HTERT RPE-1 (cell line): ENCODE data around the gene VASN.
"Not testable (repeated sequence)": the region's sequence is repeated elsewhere in the genome, so short reads cannot be mapped to it uniquely, and the experiment has no call there.

Experiments
- in situ Hi-C: fragments of 300-500 bp; cut with MboI; formaldehyde crosslinking; loops from 4 replicates; pipeline ENCODE4 v1.14.3; 2020; ENCODE audit warnings: low sequenced_read_pairs

Gene VASN

GRCh38 chr16:4371357-4372000, at the start of gene VASN:
VASN (plus strand) TSS chr16:4371848; CDS start chr16:4380878, 9,030 bp downstream.
- in situ Hi-C loops = no loop called here

- in situ Hi-C loops = no loop called here
Measured at GRCh38 chr16:4322121-4323052, 49.3 kb upstream of the VASN start.

- in situ Hi-C loops = no loop called here
Measured at GRCh38 chr16:4323071-4323844, 48.4 kb upstream of the VASN start.

GRCh38 chr16:4323845-4324488, 47.7 kb upstream of the VASN start:
- in situ Hi-C loops = no loop called here

- in situ Hi-C loops = no loop called here
Measured at GRCh38 chr16:4324492-4325252, 47.0 kb upstream of the VASN start.

- in situ Hi-C loops = no loop called here
Measured at GRCh38 chr16:4325253-4325758, 46.3 kb upstream of the VASN start.

- in situ Hi-C loops = no loop called here
Measured at GRCh38 chr16:4327386-4328045, 44.1 kb upstream of the VASN start.

GRCh38 chr16:4328046-4328781, 43.4 kb upstream of the VASN start:
- in situ Hi-C loops = no loop called here

GRCh38 chr16:4328782-4329775, 42.6 kb upstream of the VASN start:
- in situ Hi-C loops = no loop called here

GRCh38 chr16:4330277-4330874, 41.3 kb upstream of the VASN start:
- in situ Hi-C loops = no loop called here

GRCh38 chr16:4332083-4332482, 39.6 kb upstream of the VASN start:
- in situ Hi-C loops = no loop called here

GRCh38 chr16:4332623-4333307, 38.9 kb upstream of the VASN start:
- in situ Hi-C loops = no loop called here

- in situ Hi-C loops = no loop called here
Measured at GRCh38 chr16:4333308-4333638, 38.4 kb upstream of the VASN start.

- in situ Hi-C loops = not testable (repeated sequence)
Measured at GRCh38 chr16:4333714-4334113, 37.9 kb upstream of the VASN start.

GRCh38 chr16:4334724-4335495, 36.7 kb upstream of the VASN start:
- in situ Hi-C loops = no loop called here
